H1 (cell line): Measurements from ENCODE around the gene FGFBP2. TPM values are rescaled to one million over a fixed set of nuclear protein-coding genes. Genes with fewer than 3 reads are reported as not detected.

Source experiments
- ASH2L ChIP-seq: fragments of 200-600, 300-600 bp; sonication (generic); IDR thresholded peaks from one replicate; pipeline ENCODE4 v1.7.1; 2017; ENCODE audit warnings: low read length
- CTCF ChIP-seq, 3 experiments: IDR thresholded peaks; 1 replicate in 2 of 3; 2 replicates in 1 of 3; pipeline versions ENCODE4 v1.5.1 to v1.6.1; 2011; ENCODE audit warnings: low read length in 3 of 3, mild to moderate bottlenecking in 3 of 3, inconsistent platforms in 2 of 3, low read depth in 1 of 3, moderate library complexity in 1 of 3; ENCODE audit not compliant: insufficient read depth in 1 of 3; ENCODE audit errors: control extremely low read depth in 1 of 3
- polyA plus RNA-seq, 7 experiments: library from polyadenylated mRNA; depleted of rRNA in 3 of 7; stranded (reverse) in 5 of 7; unstranded in 2 of 7; fragments of >200 nt in 5 of 7; fragments of 200-250 nt in 2 of 7; gene quantifications; 1 replicate in 5 of 7; 2 replicates in 1 of 7; 4 replicates in 1 of 7; pipeline versions ENCODE4 v1.2.1 to v1.2.3, GENCODE V29; 2011 to 2013; ENCODE audit warnings: missing spikeins in 2 of 7, mixed read lengths in 2 of 7
- total RNA-seq: library from RNA; stranded (reverse); fragmentation: NEBNext Ultra II Directional; extraction: Animal tissue kit (Norgen Biotek cat#: 25700); gene quantifications from 2 replicates; pipeline ENCODE4 v1.2.1, GENCODE V29; 2021
- TF ChIP-seq, protein P1 (sequence below): fragments of 300-600 bp; sonication (generic); IDR thresholded peaks from 2 replicates; pipeline ENCODE4 v1.7.1; 2012; ENCODE audit warnings: low read length, moderate library complexity, mild to moderate bottlenecking, inconsistent platforms; ENCODE audit not compliant: insufficient replicate concordance

FGFBP2 gene
- total and polyA plus RNA-seq, 2 of the 8 experiments (the other 6 are each of a cell fraction or from before 2014, with no cell fraction given): 0.15 TPM; not detected in 1

- TF ChIP-seq, protein P1, sequence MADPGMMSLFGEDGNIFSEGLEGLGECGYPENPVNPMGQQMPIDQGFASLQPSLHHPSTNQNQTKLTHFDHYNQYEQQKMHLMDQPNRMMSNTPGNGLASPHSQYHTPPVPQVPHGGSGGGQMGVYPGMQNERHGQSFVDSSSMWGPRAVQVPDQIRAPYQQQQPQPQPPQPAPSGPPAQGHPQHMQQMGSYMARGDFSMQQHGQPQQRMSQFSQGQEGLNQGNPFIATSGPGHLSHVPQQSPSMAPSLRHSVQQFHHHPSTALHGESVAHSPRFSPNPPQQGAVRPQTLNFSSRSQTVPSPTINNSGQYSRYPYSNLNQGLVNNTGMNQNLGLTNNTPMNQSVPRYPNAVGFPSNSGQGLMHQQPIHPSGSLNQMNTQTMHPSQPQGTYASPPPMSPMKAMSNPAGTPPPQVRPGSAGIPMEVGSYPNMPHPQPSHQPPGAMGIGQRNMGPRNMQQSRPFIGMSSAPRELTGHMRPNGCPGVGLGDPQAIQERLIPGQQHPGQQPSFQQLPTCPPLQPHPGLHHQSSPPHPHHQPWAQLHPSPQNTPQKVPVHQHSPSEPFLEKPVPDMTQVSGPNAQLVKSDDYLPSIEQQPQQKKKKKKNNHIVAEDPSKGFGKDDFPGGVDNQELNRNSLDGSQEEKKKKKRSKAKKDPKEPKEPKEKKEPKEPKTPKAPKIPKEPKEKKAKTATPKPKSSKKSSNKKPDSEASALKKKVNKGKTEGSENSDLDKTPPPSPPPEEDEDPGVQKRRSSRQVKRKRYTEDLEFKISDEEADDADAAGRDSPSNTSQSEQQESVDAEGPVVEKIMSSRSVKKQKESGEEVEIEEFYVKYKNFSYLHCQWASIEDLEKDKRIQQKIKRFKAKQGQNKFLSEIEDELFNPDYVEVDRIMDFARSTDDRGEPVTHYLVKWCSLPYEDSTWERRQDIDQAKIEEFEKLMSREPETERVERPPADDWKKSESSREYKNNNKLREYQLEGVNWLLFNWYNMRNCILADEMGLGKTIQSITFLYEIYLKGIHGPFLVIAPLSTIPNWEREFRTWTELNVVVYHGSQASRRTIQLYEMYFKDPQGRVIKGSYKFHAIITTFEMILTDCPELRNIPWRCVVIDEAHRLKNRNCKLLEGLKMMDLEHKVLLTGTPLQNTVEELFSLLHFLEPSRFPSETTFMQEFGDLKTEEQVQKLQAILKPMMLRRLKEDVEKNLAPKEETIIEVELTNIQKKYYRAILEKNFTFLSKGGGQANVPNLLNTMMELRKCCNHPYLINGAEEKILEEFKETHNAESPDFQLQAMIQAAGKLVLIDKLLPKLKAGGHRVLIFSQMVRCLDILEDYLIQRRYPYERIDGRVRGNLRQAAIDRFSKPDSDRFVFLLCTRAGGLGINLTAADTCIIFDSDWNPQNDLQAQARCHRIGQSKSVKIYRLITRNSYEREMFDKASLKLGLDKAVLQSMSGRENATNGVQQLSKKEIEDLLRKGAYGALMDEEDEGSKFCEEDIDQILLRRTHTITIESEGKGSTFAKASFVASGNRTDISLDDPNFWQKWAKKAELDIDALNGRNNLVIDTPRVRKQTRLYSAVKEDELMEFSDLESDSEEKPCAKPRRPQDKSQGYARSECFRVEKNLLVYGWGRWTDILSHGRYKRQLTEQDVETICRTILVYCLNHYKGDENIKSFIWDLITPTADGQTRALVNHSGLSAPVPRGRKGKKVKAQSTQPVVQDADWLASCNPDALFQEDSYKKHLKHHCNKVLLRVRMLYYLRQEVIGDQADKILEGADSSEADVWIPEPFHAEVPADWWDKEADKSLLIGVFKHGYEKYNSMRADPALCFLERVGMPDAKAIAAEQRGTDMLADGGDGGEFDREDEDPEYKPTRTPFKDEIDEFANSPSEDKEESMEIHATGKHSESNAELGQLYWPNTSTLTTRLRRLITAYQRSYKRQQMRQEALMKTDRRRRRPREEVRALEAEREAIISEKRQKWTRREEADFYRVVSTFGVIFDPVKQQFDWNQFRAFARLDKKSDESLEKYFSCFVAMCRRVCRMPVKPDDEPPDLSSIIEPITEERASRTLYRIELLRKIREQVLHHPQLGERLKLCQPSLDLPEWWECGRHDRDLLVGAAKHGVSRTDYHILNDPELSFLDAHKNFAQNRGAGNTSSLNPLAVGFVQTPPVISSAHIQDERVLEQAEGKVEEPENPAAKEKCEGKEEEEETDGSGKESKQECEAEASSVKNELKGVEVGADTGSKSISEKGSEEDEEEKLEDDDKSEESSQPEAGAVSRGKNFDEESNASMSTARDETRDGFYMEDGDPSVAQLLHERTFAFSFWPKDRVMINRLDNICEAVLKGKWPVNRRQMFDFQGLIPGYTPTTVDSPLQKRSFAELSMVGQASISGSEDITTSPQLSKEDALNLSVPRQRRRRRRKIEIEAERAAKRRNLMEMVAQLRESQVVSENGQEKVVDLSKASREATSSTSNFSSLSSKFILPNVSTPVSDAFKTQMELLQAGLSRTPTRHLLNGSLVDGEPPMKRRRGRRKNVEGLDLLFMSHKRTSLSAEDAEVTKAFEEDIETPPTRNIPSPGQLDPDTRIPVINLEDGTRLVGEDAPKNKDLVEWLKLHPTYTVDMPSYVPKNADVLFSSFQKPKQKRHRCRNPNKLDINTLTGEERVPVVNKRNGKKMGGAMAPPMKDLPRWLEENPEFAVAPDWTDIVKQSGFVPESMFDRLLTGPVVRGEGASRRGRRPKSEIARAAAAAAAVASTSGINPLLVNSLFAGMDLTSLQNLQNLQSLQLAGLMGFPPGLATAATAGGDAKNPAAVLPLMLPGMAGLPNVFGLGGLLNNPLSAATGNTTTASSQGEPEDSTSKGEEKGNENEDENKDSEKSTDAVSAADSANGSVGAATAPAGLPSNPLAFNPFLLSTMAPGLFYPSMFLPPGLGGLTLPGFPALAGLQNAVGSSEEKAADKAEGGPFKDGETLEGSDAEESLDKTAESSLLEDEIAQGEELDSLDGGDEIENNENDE: no peak
- TF ChIP-seq ASH2L (no peak), CTCF (IDR thresholded peaks at IDR 0.05; ENCODE audit: control extremely low read depth in 1 of 3, insufficient read depth in 1 of 3, low read depth in 1 of 3, low read length in 3 of 3) (no peak)
Measured at GRCh38 chr4:15928883-15929282, 34.1 kb downstream of the FGFBP2 start (continued).
